SK-N-SH treated with all-trans-retinoic acid at 6 μM for 48 hours (cell line): ENCODE measurements around the gene PRKCZ.

Source experiments
- ESRRG ChIP-seq: fragments of 250-450 bp; sonication (Bioruptor Pico); IDR thresholded peaks from 2 replicates; pipeline ENCODE4 v1.6.1; 2021; ENCODE audit warnings: mild to moderate bottlenecking
- SNAI2 ChIP-seq: fragments of 250-450 bp; sonication (Bioruptor Pico); IDR thresholded peaks from 2 replicates; pipeline ENCODE4 v1.5.0; 2020; ENCODE audit warnings: mild to moderate bottlenecking, moderate library complexity
- ZC3H10 ChIP-seq: fragments of 250-450 bp; sonication (Bioruptor Pico); IDR thresholded peaks from 2 replicates; pipeline ENCODE4 v1.5.1; 2021; ENCODE audit warnings: mild to moderate bottlenecking, moderate library complexity
- TF ChIP-seq, protein P1 (sequence below): fragments of 250-450 bp; sonication (Bioruptor Pico); IDR thresholded peaks from 2 replicates; pipeline ENCODE4 v1.8.0; 2020; ENCODE audit warnings: mild to moderate bottlenecking, moderate library complexity, borderline replicate concordance
- TF ChIP-seq, protein P2 (sequence below): fragments of 250-450 bp; sonication (Bioruptor Pico); IDR thresholded peaks from 2 replicates; pipeline ENCODE4 v1.5.1; 2020; ENCODE audit warnings: low read depth, mild to moderate bottlenecking, moderate library complexity

DNA sequence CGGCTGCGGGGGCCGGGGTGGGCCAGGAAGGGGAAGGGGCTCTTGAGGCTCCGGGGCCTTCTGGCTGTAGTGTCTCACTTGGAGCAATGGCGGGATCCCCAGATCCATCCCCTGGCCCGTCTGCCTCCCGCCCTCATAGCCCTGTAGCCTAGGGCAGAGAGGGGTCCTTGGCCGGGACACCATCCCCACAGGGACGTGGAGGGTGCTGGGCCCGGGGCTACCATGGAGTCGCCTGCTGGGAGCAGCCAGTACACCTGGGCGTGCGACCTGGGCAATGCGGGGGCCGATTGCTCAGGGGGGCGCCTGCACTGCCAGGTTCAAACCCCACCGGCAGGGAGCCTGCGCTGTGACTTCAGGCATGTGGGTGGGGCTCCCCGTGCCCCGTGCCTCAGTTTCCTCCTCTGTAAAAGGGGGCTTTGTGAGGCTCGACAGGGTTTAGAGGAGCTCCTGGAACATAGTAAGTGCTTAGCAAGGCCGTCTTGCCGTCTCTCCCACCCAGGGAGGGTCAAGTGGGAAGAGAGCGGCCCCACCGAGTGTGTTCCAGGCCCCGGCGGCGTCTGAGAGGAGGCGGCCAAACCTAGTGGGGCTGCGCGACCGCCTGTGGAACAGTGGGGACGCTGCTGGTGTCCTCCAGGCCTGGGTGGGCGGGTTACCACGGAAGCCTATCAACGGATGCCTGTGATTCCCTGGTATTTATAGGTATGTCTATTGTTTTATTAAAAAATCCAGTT is 20.8 kb downstream of the PRKCZ start:
- TF ChIP-seq SNAI2 (no peak), ESRRG (CRISPR knock-in tag) (no peak), ZC3H10 (CRISPR knock-in tag) (no peak)
- TF ChIP-seq, protein P1, sequence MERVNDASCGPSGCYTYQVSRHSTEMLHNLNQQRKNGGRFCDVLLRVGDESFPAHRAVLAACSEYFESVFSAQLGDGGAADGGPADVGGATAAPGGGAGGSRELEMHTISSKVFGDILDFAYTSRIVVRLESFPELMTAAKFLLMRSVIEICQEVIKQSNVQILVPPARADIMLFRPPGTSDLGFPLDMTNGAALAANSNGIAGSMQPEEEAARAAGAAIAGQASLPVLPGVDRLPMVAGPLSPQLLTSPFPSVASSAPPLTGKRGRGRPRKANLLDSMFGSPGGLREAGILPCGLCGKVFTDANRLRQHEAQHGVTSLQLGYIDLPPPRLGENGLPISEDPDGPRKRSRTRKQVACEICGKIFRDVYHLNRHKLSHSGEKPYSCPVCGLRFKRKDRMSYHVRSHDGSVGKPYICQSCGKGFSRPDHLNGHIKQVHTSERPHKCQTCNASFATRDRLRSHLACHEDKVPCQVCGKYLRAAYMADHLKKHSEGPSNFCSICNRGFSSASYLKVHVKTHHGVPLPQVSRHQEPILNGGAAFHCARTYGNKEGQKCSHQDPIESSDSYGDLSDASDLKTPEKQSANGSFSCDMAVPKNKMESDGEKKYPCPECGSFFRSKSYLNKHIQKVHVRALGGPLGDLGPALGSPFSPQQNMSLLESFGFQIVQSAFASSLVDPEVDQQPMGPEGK (CRISPR knock-in tag): no peak
- TF ChIP-seq, protein P2, sequence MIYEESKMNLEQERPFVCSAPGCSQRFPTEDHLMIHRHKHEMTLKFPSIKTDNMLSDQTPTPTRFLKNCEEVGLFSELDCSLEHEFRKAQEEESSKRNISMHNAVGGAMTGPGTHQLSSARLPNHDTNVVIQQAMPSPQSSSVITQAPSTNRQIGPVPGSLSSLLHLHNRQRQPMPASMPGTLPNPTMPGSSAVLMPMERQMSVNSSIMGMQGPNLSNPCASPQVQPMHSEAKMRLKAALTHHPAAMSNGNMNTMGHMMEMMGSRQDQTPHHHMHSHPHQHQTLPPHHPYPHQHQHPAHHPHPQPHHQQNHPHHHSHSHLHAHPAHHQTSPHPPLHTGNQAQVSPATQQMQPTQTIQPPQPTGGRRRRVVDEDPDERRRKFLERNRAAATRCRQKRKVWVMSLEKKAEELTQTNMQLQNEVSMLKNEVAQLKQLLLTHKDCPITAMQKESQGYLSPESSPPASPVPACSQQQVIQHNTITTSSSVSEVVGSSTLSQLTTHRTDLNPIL (CRISPR knock-in tag): no peak
